Middle frontal gyrus (tissue), 1 donor: Measurements from ENCODE around the gene CCDC121.

ENCODE experiments used
- DNase-seq: peaks from one replicate; pipeline ENCODE4 v3.0.0-alpha.2; 2015; ENCODE audit warnings: low spot score; ENCODE audit errors: extremely low spot score

Gene CCDC121

GRCh38 chr2:27582695-27583389 lies 46.0 kb downstream of the CCDC121 start, which contains the start of gene ZNF512:
Gene ZNF512, plus strand, starts transcription at chr2:27583042. Its CDS starts 71 bp downstream, at chr2:27583113.
- DNase-seq = peak; percentile 72

- DNase-seq = no peak
These were observed 46.6 kb downstream of the CCDC121 start for GRCh38 chr2:27582129-27582694.

- no peak for DNase-seq
These were observed 47.2 kb downstream of the CCDC121 start for GRCh38 chr2:27581417-27582128.
